Activated T-helper 2 cell treated with anti-CD3 and anti-CD28 coated beads, Interferon-gamma antibody, Interleukin-2, Interleukin-4, amounts not matched to agents 10 μg/mL and 5 μg/mL and 100 μg/mL, durations not matched to agents 14 hours and 24 hours and 36 hours (primary cell): ENCODE measurements around the gene CCDC187. TPM values are rescaled to one million over a fixed set of nuclear protein-coding genes. Genes with fewer than 3 reads are reported as not detected.

Experiments
- DNase-seq: peaks from one replicate; pipeline ENCODE4 v3.0.0; 2021; ENCODE audit warnings: low spot score
- H3K27ac Mint-ChIP-seq: one replicate; pipeline ENCODE4 v1.8.0; 2021; ENCODE audit warnings: mixed read lengths
- H3K27me3 Mint-ChIP-seq: one replicate; pipeline ENCODE4 v1.8.0; 2021; ENCODE audit warnings: low read depth, mixed read lengths
- H3K36me3 Mint-ChIP-seq: one replicate; pipeline ENCODE4 v1.8.0; 2021; ENCODE audit warnings: low read depth, mixed read lengths
- H3K4me1 Mint-ChIP-seq: one replicate; pipeline ENCODE4 v1.8.0; 2021; ENCODE audit warnings: low read depth, mixed read lengths
- H3K4me3 Mint-ChIP-seq: one replicate; pipeline ENCODE4 v1.8.0; 2021; ENCODE audit warnings: low read depth, mild to moderate bottlenecking, moderate library complexity, mixed read lengths
- H3K9me3 Mint-ChIP-seq: one replicate; pipeline ENCODE4 v1.8.0; 2021; ENCODE audit warnings: mixed read lengths
- intact Hi-C: fragments of 100-400 bp; cut with micrococcal nuclease; formaldehyde crosslinking; loops from one replicate; pipeline ENCODE4 v1.15.1; 2023
- total RNA-seq: library from RNA; stranded (reverse); gene quantifications from 2 replicates; pipeline ENCODE4 v1.2.3, GENCODE V29; 2022

The CCDC187 gene
- total RNA-seq, 1 donor from 2014 or later, result not detected

GRCh38 chr9:136229096-136230065 is 74.5 kb downstream of the CCDC187 start:
- Mint-ChIP-seq H3K9me3 (no peaks in the 10 kb centered on the region), H3K27ac (no peak overlapping the region), H3K36me3 (peaks cover 35% of the 10 kb centered on the region)

GRCh38 chr9:136228107-136228875 is 75.6 kb downstream of the CCDC187 start:
- H3K36me3 Mint-ChIP-seq, result peaks cover 33% of the 10 kb centered on the region
- H3K4me3 Mint-ChIP-seq, result no peak overlapping the region
- H3K27me3 Mint-ChIP-seq, result no peaks in the 10 kb centered on the region
- H3K9me3 Mint-ChIP-seq, result no peaks in the 10 kb centered on the region
- DNase-seq, result no peak
- H3K27ac Mint-ChIP-seq, result peak overlapping the region; percentile 52
- intact Hi-C loops, result no loop called here
- peaks cover 37% of the 10 kb centered on the region for H3K4me1 Mint-ChIP-seq

More at GRCh38 chr9:136229096-136230065, 74.5 kb downstream of the CCDC187 start:
- intact Hi-C loops, result no loop called here
- H3K4me1 Mint-ChIP-seq, result peaks cover 44% of the 10 kb centered on the region
- H3K27me3 Mint-ChIP-seq, result no peaks in the 10 kb centered on the region
- no peak overlapping the region for H3K4me3 Mint-ChIP-seq
- no peak for DNase-seq

- H3K9me3 Mint-ChIP-seq, result no peaks in the 10 kb centered on the region
- no peak overlapping the region for H3K4me3 Mint-ChIP-seq
- H3K27ac Mint-ChIP-seq, result no peak overlapping the region
- no peaks in the 10 kb centered on the region for H3K27me3 Mint-ChIP-seq
- DNase-seq, result no peak
- peaks cover 40% of the 10 kb centered on the region for H3K36me3 Mint-ChIP-seq
- intact Hi-C loops, result no loop called here
- peaks cover 26% of the 10 kb centered on the region for H3K4me1 Mint-ChIP-seq
Measured at GRCh38 chr9:136226680-136227407, 77.0 kb downstream of the CCDC187 start.

GRCh38 chr9:136225748-136226679 is 77.9 kb downstream of the CCDC187 start:
- Mint-ChIP-seq H3K27me3 (no peaks in the 10 kb centered on the region), H3K9me3 (no peaks in the 10 kb centered on the region), H3K27ac (no peak overlapping the region), H3K4me3 (no peak overlapping the region), H3K4me1 (peaks cover 19% of the 10 kb centered on the region), H3K36me3 (peaks cover 40% of the 10 kb centered on the region)
- DNase-seq, result peak; percentile 55
- intact Hi-C loops, result no loop called here

- H3K9me3 Mint-ChIP-seq, result no peaks in the 10 kb centered on the region
- peaks cover 21% of the 10 kb centered on the region for H3K4me1 Mint-ChIP-seq
- H3K36me3 Mint-ChIP-seq, result peaks cover 43% of the 10 kb centered on the region
- H3K27me3 Mint-ChIP-seq, result no peaks in the 10 kb centered on the region
- no peak for DNase-seq
- H3K4me3 Mint-ChIP-seq, result no peak overlapping the region
- H3K27ac Mint-ChIP-seq, result peak overlapping the region; percentile 25
- intact Hi-C loops, result no loop called here
Measured at GRCh38 chr9:136225366-136225747, 78.5 kb downstream of the CCDC187 start.

GRCh38 chr9:136223871-136224640 is 79.8 kb downstream of the CCDC187 start:
- no peak overlapping the region for H3K27ac Mint-ChIP-seq
- H3K4me3 Mint-ChIP-seq, result no peak overlapping the region
- intact Hi-C loops, result no loop called here
- H3K27me3 Mint-ChIP-seq, result no peaks in the 10 kb centered on the region
- H3K36me3 Mint-ChIP-seq, result peaks cover 46% of the 10 kb centered on the region
- peaks cover 19% of the 10 kb centered on the region for H3K4me1 Mint-ChIP-seq
- H3K9me3 Mint-ChIP-seq, result no peaks in the 10 kb centered on the region
- DNase-seq, result no peak

GRCh38 chr9:136222906-136223285 is 81.0 kb downstream of the CCDC187 start:
- no peak for DNase-seq
- Mint-ChIP-seq H3K27ac (no peak overlapping the region), H3K36me3 (peaks cover 52% of the 10 kb centered on the region), H3K4me1 (peaks cover 9% of the 10 kb centered on the region), H3K4me3 (no peak overlapping the region), H3K9me3 (no peaks in the 10 kb centered on the region), H3K27me3 (no peaks in the 10 kb centered on the region)
- intact Hi-C loops, result no loop called here

- H3K9me3 Mint-ChIP-seq, result no peaks in the 10 kb centered on the region
- H3K27me3 Mint-ChIP-seq, result no peaks in the 10 kb centered on the region
- H3K4me1 Mint-ChIP-seq, result peaks cover 9% of the 10 kb centered on the region
- H3K36me3 Mint-ChIP-seq, result peaks cover 55% of the 10 kb centered on the region
- intact Hi-C loops, result no loop called here
- DNase-seq, result no peak
- no peak overlapping the region for H3K4me3 Mint-ChIP-seq
- no peak overlapping the region for H3K27ac Mint-ChIP-seq
Measured at GRCh38 chr9:136222166-136222905, 81.6 kb downstream of the CCDC187 start.

- Mint-ChIP-seq H3K9me3 (no peaks in the 10 kb centered on the region), H3K4me3 (no peak overlapping the region), H3K4me1 (peaks cover 8% of the 10 kb centered on the region), H3K27me3 (no peaks in the 10 kb centered on the region), H3K36me3 (peaks cover 59% of the 10 kb centered on the region), H3K27ac (no peak overlapping the region)
- no peak for DNase-seq
- intact Hi-C loops, result no loop called here
Measured at GRCh38 chr9:136220017-136220729, 83.7 kb downstream of the CCDC187 start.

- H3K4me3 Mint-ChIP-seq, result no peak overlapping the region
- H3K27me3 Mint-ChIP-seq, result no peaks in the 10 kb centered on the region
- H3K9me3 Mint-ChIP-seq, result no peaks in the 10 kb centered on the region
- intact Hi-C loops, result no loop called here
- no peak for DNase-seq
- no peak overlapping the region for H3K27ac Mint-ChIP-seq
- H3K36me3 Mint-ChIP-seq, result peaks cover 64% of the 10 kb centered on the region
- H3K4me1 Mint-ChIP-seq, result peaks cover 5% of the 10 kb centered on the region
Measured at GRCh38 chr9:136219276-136219675, 84.6 kb downstream of the CCDC187 start.
